Transverse colon (tissue), 4 donors: ENCODE measurements around the gene TTC38.

Experiments
- POLR2A ChIP-seq: fragments of 450-650 bp; IDR thresholded peaks from one replicate; pipeline ENCODE4 v1.6.1; 2016; ENCODE audit warnings: antibody characterized with exemption, mild to moderate bottlenecking, moderate library complexity
- POLR2AphosphoS5 ChIP-seq, 3 donors: sonication (generic); formaldehyde crosslinking; IDR thresholded peaks; one replicate each; pipeline ENCODE4 v1.6.1; 2016; ENCODE audit warnings: antibody characterized with exemption in 3 of 3
- TF ChIP-seq, protein P1 (sequence below), 5 experiments: fragments of 200-600 bp in 3 of 5; fragments of 450-650 bp in 2 of 5; sonication (generic) in 3 of 5; IDR thresholded peaks; 1 replicate in 2 of 5; 2 replicates in 3 of 5; pipeline ENCODE4 v1.5.1; 2016 to 2017; ENCODE audit warnings: antibody characterized with exemption in 5 of 5, inconsistent platforms in 3 of 5, mild to moderate bottlenecking in 2 of 5, moderate library complexity in 1 of 5

DNA sequence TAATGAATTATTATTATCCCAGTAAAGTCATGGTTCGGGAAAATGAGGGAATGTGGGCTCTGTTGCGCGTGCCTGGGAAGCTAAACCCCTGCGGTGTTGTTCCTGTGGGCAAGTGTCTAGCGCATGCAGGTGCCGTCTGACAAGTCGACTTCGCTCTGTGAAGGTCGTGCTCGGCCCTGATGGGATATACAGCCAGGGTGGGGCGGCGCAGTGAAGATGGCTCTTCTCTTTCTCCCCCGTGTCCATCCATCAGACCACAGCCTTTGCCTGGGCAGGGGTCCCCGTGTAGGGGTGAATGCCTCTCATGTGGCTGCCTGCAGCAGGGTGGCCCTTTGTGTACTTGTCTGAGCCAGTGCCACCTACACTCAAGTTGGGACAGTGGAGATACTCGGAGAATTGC, 54.9 kb downstream of the TTC38 start:
- TF ChIP-seq, protein P1, sequence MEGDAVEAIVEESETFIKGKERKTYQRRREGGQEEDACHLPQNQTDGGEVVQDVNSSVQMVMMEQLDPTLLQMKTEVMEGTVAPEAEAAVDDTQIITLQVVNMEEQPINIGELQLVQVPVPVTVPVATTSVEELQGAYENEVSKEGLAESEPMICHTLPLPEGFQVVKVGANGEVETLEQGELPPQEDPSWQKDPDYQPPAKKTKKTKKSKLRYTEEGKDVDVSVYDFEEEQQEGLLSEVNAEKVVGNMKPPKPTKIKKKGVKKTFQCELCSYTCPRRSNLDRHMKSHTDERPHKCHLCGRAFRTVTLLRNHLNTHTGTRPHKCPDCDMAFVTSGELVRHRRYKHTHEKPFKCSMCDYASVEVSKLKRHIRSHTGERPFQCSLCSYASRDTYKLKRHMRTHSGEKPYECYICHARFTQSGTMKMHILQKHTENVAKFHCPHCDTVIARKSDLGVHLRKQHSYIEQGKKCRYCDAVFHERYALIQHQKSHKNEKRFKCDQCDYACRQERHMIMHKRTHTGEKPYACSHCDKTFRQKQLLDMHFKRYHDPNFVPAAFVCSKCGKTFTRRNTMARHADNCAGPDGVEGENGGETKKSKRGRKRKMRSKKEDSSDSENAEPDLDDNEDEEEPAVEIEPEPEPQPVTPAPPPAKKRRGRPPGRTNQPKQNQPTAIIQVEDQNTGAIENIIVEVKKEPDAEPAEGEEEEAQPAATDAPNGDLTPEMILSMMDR (IDR thresholded peaks at IDR 0.05): no peak
- TF ChIP-seq POLR2AphosphoS5 (IDR thresholded peaks at IDR 0.05): no peak
- TF ChIP-seq POLR2A: no peak
